HEK293 (cell line): ENCODE measurements around the gene ELF3.
"Not testable (repeated sequence)": the region's sequence is repeated elsewhere in the genome, so short reads cannot be mapped to it uniquely, and the experiment has no call there.

Experiments
- CTCF ChIA-PET: fragments of 350-600 bp; formaldehyde crosslinking; extraction: SDS; loops from one replicate; lab custom pipeline; 2021; ENCODE audit warnings: antibody characterized with exemption; lab: Yijun Ruan, JAX
- POLR2A ChIA-PET: fragments of 300-600 bp; formaldehyde crosslinking; extraction: SDS; loops from one replicate; lab custom pipeline; 2020; ENCODE audit warnings: antibody characterized with exemption, inconsistent platforms; lab: Yijun Ruan, JAX
- H3K27ac ChIP-seq: fragments of 200-500 bp; sonication (Bioruptor generic); 2 replicates; pipeline ENCODE4 v1.5.1; 2014; ENCODE audit warnings: low read depth, low read length, control low read depth, inconsistent platforms; ENCODE audit errors: extremely low read depth
- H3K36me3 ChIP-seq, 2 experiments: fragments of 200-500 bp in 1 of 2; sonication (Bioruptor generic) in 1 of 2; 1 replicate in 1 of 2; 2 replicates in 1 of 2; pipeline ENCODE4 v1.5.1; 2014 to 2017; ENCODE audit warnings: inconsistent platforms in 2 of 2, low read length in 2 of 2; ENCODE audit not compliant: control insufficient read depth in 2 of 2, insufficient read depth in 1 of 2
- H3K4me1 ChIP-seq: fragments of 200-500 bp; sonication (Bioruptor generic); 2 replicates; pipeline ENCODE4 v1.5.1; 2014; ENCODE audit warnings: mild to moderate bottlenecking, low read length, inconsistent platforms; ENCODE audit not compliant: control insufficient read depth, insufficient read depth
- H3K4me3 ChIP-seq: 2 replicates; pipeline ENCODE4 v1.5.1; 2011; ENCODE audit warnings: low read depth, mild to moderate bottlenecking, control low read depth, low read length, moderate library complexity
- H3K9me3 ChIP-seq: fragments of 200-500 bp; sonication (Bioruptor generic); 2 replicates; pipeline ENCODE4 v1.5.1; 2014; ENCODE audit warnings: low read depth, low read length, inconsistent platforms; ENCODE audit not compliant: control insufficient read depth, insufficient read depth
- GLI4 ChIP-seq: fragments of 450-650 bp; formaldehyde crosslinking; IDR thresholded peaks from 2 replicates; pipeline ENCODE4 v1.5.1; 2016; ENCODE audit warnings: missing biosample characterization, missing genetic modification characterization
- GLIS1 ChIP-seq: fragments of 450-650 bp; formaldehyde crosslinking; IDR thresholded peaks from 2 replicates; pipeline ENCODE4 v1.5.1; 2016; ENCODE audit warnings: missing biosample characterization, missing genetic modification characterization
- KLF8 ChIP-seq: fragments of 450-650 bp; formaldehyde crosslinking; IDR thresholded peaks from 2 replicates; pipeline ENCODE4 v1.5.1; 2016; ENCODE audit warnings: missing biosample characterization, missing genetic modification characterization
- RBAK ChIP-seq: fragments of 450-650 bp; formaldehyde crosslinking; IDR thresholded peaks from 2 replicates; pipeline ENCODE4 v1.5.1; 2016; ENCODE audit warnings: missing biosample characterization, missing genetic modification characterization
- SP7 ChIP-seq: fragments of 450-650 bp; formaldehyde crosslinking; IDR thresholded peaks from 2 replicates; pipeline ENCODE4 v1.5.1; 2016; ENCODE audit warnings: missing biosample characterization, missing genetic modification characterization
- ZFP69B ChIP-seq: fragments of 450-650 bp; formaldehyde crosslinking; IDR thresholded peaks from 2 replicates; pipeline ENCODE4 v1.5.1; 2016; ENCODE audit warnings: missing biosample characterization, missing genetic modification characterization
- ZIC2 ChIP-seq: fragments of 450-650 bp; formaldehyde crosslinking; IDR thresholded peaks from 2 replicates; pipeline ENCODE4 v1.5.1; 2016; ENCODE audit warnings: missing biosample characterization, missing genetic modification characterization
- ZNF121 ChIP-seq: fragments of 450-650 bp; formaldehyde crosslinking; IDR thresholded peaks from 2 replicates; pipeline ENCODE4 v1.5.1; 2016; ENCODE audit warnings: missing biosample characterization, missing genetic modification characterization
- ZNF24 ChIP-seq: fragments of 450-650 bp; formaldehyde crosslinking; IDR thresholded peaks from 2 replicates; pipeline ENCODE4 v1.5.1; 2016; ENCODE audit warnings: missing biosample characterization, missing genetic modification characterization
- ZNF549 ChIP-seq: fragments of 450-650 bp; IDR thresholded peaks from 2 replicates; pipeline ENCODE4 v1.5.1; 2018; ENCODE audit warnings: missing biosample characterization, missing genetic modification characterization, mild to moderate bottlenecking, inconsistent platforms, moderate library complexity
- ZNF600 ChIP-seq: fragments of 450-650 bp; formaldehyde crosslinking; IDR thresholded peaks from 2 replicates; pipeline ENCODE4 v1.5.1; 2016; ENCODE audit warnings: missing biosample characterization, missing genetic modification characterization
- ZNF670 ChIP-seq: fragments of 450-650 bp; formaldehyde crosslinking; IDR thresholded peaks from 2 replicates; pipeline ENCODE4 v1.5.1; 2016; ENCODE audit warnings: missing biosample characterization, missing genetic modification characterization, low read depth
- TF ChIP-seq, protein P1 (sequence below): fragments of 450-650 bp; formaldehyde crosslinking; IDR thresholded peaks from 2 replicates; pipeline ENCODE4 v1.5.1; 2016; ENCODE audit warnings: missing biosample characterization, missing genetic modification characterization, low read depth
- TF ChIP-seq, protein P2 (sequence below): fragments of 450-650 bp; formaldehyde crosslinking; IDR thresholded peaks from 2 replicates; pipeline ENCODE4 v1.5.1; 2016; ENCODE audit warnings: missing biosample characterization, missing genetic modification characterization, borderline replicate concordance
- TF ChIP-seq, protein P3 (sequence below): fragments of 450-650 bp; formaldehyde crosslinking; IDR thresholded peaks from 2 replicates; pipeline ENCODE4 v1.5.1; 2016; ENCODE audit warnings: missing biosample characterization, missing genetic modification characterization
- TF ChIP-seq, protein P4 (sequence below): fragments of 450-650 bp; formaldehyde crosslinking; IDR thresholded peaks from 2 replicates; pipeline ENCODE4 v1.5.1; 2016; ENCODE audit warnings: missing biosample characterization, missing genetic modification characterization
- TF ChIP-seq, protein P5 (sequence below): fragments of 450-650 bp; formaldehyde crosslinking; IDR thresholded peaks from 2 replicates; pipeline ENCODE4 v1.5.1; 2016; ENCODE audit warnings: missing biosample characterization, missing genetic modification characterization

ELF3 gene

DNA sequence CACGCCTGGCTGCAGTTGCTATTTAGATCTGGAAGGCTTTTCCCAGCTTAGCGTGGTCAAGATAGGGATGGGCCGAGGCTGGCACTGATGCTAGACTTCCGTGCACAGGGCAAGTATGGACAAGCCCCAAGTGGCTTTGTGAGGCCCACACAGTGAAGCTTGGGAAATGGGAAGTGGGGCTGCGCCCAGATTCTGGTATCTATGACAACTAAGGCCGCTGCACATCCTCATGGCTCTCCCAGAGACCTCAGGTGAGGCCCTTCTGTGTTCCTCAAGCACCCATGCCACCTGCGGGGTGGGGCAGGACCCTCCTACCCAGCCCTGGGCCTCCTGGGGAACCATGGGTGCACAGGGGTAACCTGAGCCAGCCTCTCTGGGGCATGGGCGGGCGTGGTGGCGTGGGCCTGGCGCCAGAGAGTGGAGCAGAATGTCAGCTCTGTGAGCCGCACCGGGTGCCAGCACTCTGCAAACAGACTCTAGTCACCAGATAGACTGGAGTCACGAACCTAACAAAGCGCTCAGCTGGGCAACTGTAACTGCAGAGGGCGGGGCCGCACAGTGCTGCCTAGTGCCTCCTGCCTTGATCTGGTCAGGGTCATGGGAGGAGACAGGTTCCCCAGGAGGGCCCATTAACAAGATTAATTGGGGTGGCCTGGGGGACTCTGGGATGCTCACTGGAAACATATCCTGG, 46.4 kb downstream of the ELF3 start (continued):
- TF ChIP-seq, protein P1, sequence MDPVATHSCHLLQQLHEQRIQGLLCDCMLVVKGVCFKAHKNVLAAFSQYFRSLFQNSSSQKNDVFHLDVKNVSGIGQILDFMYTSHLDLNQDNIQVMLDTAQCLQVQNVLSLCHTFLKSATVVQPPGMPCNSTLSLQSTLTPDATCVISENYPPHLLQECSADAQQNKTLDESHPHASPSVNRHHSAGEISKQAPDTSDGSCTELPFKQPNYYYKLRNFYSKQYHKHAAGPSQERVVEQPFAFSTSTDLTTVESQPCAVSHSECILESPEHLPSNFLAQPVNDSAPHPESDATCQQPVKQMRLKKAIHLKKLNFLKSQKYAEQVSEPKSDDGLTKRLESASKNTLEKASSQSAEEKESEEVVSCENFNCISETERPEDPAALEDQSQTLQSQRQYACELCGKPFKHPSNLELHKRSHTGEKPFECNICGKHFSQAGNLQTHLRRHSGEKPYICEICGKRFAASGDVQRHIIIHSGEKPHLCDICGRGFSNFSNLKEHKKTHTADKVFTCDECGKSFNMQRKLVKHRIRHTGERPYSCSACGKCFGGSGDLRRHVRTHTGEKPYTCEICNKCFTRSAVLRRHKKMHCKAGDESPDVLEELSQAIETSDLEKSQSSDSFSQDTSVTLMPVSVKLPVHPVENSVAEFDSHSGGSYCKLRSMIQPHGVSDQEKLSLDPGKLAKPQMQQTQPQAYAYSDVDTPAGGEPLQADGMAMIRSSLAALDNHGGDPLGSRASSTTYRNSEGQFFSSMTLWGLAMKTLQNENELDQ (tag by site-specific recombination), result no peak
- TF ChIP-seq, protein P2, sequence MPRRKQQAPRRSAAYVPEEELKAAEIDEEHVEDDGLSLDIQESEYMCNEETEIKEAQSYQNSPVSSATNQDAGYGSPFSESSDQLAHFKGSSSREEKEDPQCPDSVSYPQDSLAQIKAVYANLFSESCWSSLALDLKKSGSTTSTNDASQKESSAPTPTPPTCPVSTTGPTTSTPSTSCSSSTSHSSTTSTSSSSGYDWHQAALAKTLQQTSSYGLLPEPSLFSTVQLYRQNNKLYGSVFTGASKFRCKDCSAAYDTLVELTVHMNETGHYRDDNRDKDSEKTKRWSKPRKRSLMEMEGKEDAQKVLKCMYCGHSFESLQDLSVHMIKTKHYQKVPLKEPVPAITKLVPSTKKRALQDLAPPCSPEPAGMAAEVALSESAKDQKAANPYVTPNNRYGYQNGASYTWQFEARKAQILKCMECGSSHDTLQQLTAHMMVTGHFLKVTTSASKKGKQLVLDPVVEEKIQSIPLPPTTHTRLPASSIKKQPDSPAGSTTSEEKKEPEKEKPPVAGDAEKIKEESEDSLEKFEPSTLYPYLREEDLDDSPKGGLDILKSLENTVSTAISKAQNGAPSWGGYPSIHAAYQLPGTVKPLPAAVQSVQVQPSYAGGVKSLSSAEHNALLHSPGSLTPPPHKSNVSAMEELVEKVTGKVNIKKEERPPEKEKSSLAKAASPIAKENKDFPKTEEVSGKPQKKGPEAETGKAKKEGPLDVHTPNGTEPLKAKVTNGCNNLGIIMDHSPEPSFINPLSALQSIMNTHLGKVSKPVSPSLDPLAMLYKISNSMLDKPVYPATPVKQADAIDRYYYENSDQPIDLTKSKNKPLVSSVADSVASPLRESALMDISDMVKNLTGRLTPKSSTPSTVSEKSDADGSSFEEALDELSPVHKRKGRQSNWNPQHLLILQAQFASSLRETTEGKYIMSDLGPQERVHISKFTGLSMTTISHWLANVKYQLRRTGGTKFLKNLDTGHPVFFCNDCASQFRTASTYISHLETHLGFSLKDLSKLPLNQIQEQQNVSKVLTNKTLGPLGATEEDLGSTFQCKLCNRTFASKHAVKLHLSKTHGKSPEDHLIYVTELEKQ (tag by site-specific recombination), result no peak
- TF ChIP-seq RBAK (tag by site-specific recombination), result no peak
- TF ChIP-seq GLI4, result no peak
- no peak for TF ChIP-seq KLF8
- TF ChIP-seq ZNF549 (tag by site-specific recombination), result no peak
- TF ChIP-seq, protein P3, sequence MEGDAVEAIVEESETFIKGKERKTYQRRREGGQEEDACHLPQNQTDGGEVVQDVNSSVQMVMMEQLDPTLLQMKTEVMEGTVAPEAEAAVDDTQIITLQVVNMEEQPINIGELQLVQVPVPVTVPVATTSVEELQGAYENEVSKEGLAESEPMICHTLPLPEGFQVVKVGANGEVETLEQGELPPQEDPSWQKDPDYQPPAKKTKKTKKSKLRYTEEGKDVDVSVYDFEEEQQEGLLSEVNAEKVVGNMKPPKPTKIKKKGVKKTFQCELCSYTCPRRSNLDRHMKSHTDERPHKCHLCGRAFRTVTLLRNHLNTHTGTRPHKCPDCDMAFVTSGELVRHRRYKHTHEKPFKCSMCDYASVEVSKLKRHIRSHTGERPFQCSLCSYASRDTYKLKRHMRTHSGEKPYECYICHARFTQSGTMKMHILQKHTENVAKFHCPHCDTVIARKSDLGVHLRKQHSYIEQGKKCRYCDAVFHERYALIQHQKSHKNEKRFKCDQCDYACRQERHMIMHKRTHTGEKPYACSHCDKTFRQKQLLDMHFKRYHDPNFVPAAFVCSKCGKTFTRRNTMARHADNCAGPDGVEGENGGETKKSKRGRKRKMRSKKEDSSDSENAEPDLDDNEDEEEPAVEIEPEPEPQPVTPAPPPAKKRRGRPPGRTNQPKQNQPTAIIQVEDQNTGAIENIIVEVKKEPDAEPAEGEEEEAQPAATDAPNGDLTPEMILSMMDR (tag by site-specific recombination), result no peak
- TF ChIP-seq ZNF600 (tag by site-specific recombination), result peak; percentile 81
- no peak for TF ChIP-seq ZNF670 (tag by site-specific recombination)
- TF ChIP-seq SP7, result peak; percentile 86

DNA sequence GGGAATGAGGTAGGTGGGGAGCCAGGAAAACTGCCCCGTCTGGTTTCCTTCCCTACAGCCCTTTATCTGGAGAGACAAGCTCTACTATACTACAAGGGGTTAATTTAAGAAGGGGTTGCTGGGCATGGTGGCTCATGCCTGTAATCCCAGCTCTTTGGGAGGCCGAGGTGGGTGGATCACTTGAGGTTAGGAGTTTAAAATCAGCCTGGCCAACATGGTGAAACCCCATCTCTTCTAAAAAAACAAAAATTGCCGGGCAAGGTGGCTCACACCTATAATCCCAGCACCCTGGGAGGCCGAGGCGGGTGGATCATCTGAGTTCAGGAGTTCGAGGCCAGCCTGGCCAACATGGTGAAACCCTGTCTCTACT, 46.9 kb downstream of the ELF3 start:
- not testable (repeated sequence) for H3K4me3 ChIP-seq
- CTCF ChIA-PET, result interaction anchor here (2.1 kb wide), 1 partner anchor 11 kb away, joined by 4 read pairs; no protein-coding TSS in a partner anchor

More for the DNA sequence above, 46.9 kb downstream of the ELF3 start:
- POLR2A ChIA-PET, result interaction anchor here (0.6 to 1.3 kb wide), 2 partner anchors 23 to 51 kb away, joined by 4 to 7 read pairs; no protein-coding TSS in a partner anchor
- H3K9me3 ChIP-seq, H3K36me3 ChIP-seq, H3K27ac ChIP-seq, H3K4me1 ChIP-seq: not testable (repeated sequence)
- TF ChIP-seq GLIS1, result peak; percentile 94
- peak; percentile 59 for TF ChIP-seq SP7
- TF ChIP-seq ZNF121 (tag by site-specific recombination), result 0 out of 2 replicates have a peak, but pooled peaks have one; percentile 47
- TF ChIP-seq, protein P4, sequence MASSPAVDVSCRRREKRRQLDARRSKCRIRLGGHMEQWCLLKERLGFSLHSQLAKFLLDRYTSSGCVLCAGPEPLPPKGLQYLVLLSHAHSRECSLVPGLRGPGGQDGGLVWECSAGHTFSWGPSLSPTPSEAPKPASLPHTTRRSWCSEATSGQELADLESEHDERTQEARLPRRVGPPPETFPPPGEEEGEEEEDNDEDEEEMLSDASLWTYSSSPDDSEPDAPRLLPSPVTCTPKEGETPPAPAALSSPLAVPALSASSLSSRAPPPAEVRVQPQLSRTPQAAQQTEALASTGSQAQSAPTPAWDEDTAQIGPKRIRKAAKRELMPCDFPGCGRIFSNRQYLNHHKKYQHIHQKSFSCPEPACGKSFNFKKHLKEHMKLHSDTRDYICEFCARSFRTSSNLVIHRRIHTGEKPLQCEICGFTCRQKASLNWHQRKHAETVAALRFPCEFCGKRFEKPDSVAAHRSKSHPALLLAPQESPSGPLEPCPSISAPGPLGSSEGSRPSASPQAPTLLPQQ, result peak; percentile 49; the same call in 1 of the 2 replicates
- TF ChIP-seq, protein P5, sequence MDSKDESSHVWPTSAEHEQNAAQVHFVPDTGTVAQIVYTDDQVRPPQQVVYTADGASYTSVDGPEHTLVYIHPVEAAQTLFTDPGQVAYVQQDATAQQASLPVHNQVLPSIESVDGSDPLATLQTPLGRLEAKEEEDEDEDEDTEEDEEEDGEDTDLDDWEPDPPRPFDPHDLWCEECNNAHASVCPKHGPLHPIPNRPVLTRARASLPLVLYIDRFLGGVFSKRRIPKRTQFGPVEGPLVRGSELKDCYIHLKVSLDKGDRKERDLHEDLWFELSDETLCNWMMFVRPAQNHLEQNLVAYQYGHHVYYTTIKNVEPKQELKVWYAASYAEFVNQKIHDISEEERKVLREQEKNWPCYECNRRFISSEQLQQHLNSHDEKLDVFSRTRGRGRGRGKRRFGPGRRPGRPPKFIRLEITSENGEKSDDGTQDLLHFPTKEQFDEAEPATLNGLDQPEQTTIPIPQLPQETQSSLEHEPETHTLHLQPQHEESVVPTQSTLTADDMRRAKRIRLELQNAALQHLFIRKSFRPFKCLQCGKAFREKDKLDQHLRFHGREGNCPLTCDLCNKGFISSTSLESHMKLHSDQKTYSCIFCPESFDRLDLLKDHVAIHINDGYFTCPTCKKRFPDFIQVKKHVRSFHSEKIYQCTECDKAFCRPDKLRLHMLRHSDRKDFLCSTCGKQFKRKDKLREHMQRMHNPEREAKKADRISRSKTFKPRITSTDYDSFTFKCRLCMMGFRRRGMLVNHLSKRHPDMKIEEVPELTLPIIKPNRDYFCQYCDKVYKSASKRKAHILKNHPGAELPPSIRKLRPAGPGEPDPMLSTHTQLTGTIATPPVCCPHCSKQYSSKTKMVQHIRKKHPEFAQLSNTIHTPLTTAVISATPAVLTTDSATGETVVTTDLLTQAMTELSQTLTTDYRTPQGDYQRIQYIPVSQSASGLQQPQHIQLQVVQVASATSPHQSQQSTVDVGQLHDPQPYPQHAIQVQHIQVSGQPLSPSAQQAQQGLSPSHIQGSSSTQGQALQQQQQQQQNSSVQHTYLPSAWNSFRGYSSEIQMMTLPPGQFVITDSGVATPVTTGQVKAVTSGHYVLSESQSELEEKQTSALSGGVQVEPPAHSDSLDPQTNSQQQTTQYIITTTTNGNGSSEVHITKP (tag by site-specific recombination), result peak; percentile 68; the same call in 1 of the 2 replicates
- peak; percentile 28; the same call in 1 of the 2 replicates for TF ChIP-seq ZIC2 (tag by site-specific recombination)
- peak; percentile 74; the same call in 1 of the 2 replicates for TF ChIP-seq ZFP69B (tag by site-specific recombination)
- TF ChIP-seq ZNF24 (tag by site-specific recombination), result 0 out of 2 replicates have a peak, but pooled peaks have one; percentile 11
